ENCODE results near the gene FAM20B. TPM values are rescaled to one million over a fixed set of nuclear protein-coding genes. Genes with fewer than 3 reads are reported as not detected.

Gene FAM20B
- total and polyA plus RNA-seq, 2 of the 13 experiments (the other 11 are each of a cell fraction or from before 2014, with no cell fraction given), result 13.8 to 26.9 TPM

- TF ChIP-seq ZNF318 (CRISPR knock-in tag; IDR thresholded peaks at IDR 0.05), result 0 out of 2 replicates have a peak, but pooled peaks have one; percentile 36
- TF ChIP-seq ERF (CRISPR knock-in tag; IDR thresholded peaks at IDR 0.05), result 0 out of 2 replicates have a peak, but pooled peaks have one; percentile 13
- TF ChIP-seq ZBTB7A (CRISPR knock-in tag; IDR thresholded peaks at IDR 0.05), result no peak
- no peak for TF ChIP-seq CBX5 (CRISPR knock-in tag; IDR thresholded peaks at IDR 0.05; ENCODE audit: borderline replicate concordance)
- TF ChIP-seq ZNF160 (CRISPR knock-in tag; IDR thresholded peaks at IDR 0.05), result no peak
- TF ChIP-seq DNMT3B (CRISPR knock-in tag; conservative IDR thresholded peaks at IDR 0.05), result no peak
- TF ChIP-seq NFKBIZ (CRISPR knock-in tag; IDR thresholded peaks at IDR 0.05), result no peak; the same call in 1 of the 2 replicates
- TF ChIP-seq MYPOP (CRISPR knock-in tag; IDR thresholded peaks at IDR 0.05), result peak; percentile 51; the same call in 1 of the 2 replicates
- TF ChIP-seq PHF8 (CRISPR knock-in tag; IDR thresholded peaks at IDR 0.05), result peak; percentile 41; the same call in 1 of the 2 replicates
- TF ChIP-seq UBTF (CRISPR knock-in tag; IDR thresholded peaks at IDR 0.05), result peak; percentile 79; the same call in 1 of the 2 replicates
- no peak for TF ChIP-seq ZBTB7B (CRISPR knock-in tag; IDR thresholded peaks at IDR 0.05)
- no peak for TF ChIP-seq SOX6 (IDR thresholded peaks at IDR 0.05)
- TF ChIP-seq SOX6 (CRISPR knock-in tag; IDR thresholded peaks at IDR 0.05), result peak; percentile 35
- no peak for TF ChIP-seq ZNF724P (CRISPR knock-in tag; IDR thresholded peaks at IDR 0.05; ENCODE audit: borderline replicate concordance)
- peak; percentile 21; the same call in 1 of the 2 replicates for TF ChIP-seq ZNF547 (CRISPR knock-in tag; IDR thresholded peaks at IDR 0.05)
Measured at GRCh38 chr1:179082333-179082998, 56.8 kb downstream of the FAM20B start (continued).
